ENCODE results near the gene PNPLA6.

The PNPLA6 gene

DNA sequence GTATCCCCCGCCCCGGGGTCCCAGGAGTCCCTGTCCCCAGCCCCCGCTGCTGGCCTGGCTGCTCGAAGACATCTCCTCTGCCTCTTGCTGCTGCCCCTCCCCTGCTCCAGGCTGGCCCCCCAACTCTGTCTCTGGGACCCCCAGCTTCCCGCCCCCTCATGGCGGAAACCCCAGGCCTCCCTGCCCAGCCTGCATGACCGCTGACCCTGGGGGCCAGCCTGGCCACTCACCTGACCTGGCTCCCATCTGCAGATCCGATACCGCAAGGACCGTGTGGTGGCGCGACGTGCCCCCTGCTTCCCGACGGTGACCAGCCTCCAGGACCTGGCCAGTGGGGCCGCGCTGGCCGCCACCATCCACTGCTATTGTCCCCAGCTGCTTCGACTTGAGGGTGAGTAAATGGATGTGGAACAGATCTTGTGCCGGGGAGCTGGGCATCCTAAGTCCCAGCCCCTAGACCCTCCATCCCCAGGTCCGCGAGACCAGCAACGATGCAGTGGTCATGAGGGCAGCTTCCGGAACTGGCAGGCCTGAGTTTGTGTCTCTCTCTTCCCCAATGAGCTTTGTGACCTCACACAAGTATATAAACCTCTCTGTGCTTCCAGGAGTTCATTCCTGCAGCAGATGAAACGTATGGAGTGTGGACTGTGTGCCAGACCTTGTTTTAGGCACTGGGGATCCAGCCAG lies 72.5 kb downstream of the PNPLA6 start:
- TF ChIP-seq, protein P1, sequence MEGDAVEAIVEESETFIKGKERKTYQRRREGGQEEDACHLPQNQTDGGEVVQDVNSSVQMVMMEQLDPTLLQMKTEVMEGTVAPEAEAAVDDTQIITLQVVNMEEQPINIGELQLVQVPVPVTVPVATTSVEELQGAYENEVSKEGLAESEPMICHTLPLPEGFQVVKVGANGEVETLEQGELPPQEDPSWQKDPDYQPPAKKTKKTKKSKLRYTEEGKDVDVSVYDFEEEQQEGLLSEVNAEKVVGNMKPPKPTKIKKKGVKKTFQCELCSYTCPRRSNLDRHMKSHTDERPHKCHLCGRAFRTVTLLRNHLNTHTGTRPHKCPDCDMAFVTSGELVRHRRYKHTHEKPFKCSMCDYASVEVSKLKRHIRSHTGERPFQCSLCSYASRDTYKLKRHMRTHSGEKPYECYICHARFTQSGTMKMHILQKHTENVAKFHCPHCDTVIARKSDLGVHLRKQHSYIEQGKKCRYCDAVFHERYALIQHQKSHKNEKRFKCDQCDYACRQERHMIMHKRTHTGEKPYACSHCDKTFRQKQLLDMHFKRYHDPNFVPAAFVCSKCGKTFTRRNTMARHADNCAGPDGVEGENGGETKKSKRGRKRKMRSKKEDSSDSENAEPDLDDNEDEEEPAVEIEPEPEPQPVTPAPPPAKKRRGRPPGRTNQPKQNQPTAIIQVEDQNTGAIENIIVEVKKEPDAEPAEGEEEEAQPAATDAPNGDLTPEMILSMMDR (IDR thresholded peaks at IDR 0.05; ENCODE audit: low read depth, low read length) = no peak
- TF ChIP-seq MYC (IDR thresholded peaks at IDR 0.05; ENCODE audit: low read depth, low read length) (no peak), POLR2A (IDR thresholded peaks at IDR 0.05; ENCODE audit: extremely low read depth, insufficient read length) (no peak)
- TF ChIP-seq, protein P2, sequence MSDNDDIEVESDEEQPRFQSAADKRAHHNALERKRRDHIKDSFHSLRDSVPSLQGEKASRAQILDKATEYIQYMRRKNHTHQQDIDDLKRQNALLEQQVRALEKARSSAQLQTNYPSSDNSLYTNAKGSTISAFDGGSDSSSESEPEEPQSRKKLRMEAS (IDR thresholded peaks at IDR 0.05; ENCODE audit: low read depth, low read length) = no peak
- no peak for DNase-seq (ENCODE audit: low read depth)
- no peak overlapping the region for H3K4me3 ChIP-seq (ENCODE audit: low read depth, low read length)

DNA sequence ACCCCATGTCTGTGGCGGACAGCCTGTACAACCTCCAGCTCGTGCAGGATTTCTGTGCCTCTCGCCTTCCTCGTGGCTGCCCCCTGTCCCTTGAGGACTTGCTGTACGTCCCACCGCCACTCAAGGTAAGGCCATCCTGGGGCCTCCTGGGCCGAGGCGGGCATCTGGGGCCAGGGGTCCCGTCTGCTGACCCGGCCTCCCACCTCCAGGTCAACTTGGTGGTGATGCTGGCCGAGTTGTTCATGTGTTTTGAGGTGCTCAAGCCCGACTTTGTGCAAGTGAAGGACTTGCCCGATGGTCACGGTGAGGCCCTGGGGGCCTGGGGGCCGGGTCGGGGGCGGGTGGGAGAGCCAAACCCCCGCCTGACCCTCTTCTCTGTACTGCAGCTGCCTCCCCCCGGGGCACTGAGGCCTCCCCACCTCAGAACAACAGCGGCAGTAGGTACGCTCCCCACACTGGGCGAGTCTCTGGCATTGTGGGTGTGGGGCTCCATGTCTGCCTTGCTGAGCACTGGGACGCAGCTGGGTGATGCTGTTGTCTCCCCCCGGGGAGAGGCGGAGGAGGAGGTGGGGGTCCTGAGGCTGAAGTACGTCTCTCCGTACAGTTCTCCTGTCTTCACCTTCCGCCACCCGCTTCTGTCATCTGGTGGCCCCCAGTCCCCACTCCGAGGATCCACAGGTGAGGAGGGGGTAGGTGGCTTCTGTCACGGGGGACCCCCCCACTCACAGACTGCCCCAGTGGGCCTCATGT lies 75.1 kb downstream of the PNPLA6 start:
- no peak for DNase-seq (ENCODE audit: low read depth)
- TF ChIP-seq, protein P2 (IDR thresholded peaks at IDR 0.05; ENCODE audit: low read depth, low read length) = no peak
- TF ChIP-seq, protein P1 (IDR thresholded peaks at IDR 0.05; ENCODE audit: low read depth, low read length) = no peak
- TF ChIP-seq POLR2A (IDR thresholded peaks at IDR 0.05; ENCODE audit: extremely low read depth, insufficient read length) = no peak
- no peak for TF ChIP-seq MYC (IDR thresholded peaks at IDR 0.05; ENCODE audit: low read depth, low read length)
- H3K4me3 ChIP-seq (ENCODE audit: low read depth, low read length) = no peak overlapping the region
